ENCODE results near the gene WDFY4.

Gene WDFY4

DNA sequence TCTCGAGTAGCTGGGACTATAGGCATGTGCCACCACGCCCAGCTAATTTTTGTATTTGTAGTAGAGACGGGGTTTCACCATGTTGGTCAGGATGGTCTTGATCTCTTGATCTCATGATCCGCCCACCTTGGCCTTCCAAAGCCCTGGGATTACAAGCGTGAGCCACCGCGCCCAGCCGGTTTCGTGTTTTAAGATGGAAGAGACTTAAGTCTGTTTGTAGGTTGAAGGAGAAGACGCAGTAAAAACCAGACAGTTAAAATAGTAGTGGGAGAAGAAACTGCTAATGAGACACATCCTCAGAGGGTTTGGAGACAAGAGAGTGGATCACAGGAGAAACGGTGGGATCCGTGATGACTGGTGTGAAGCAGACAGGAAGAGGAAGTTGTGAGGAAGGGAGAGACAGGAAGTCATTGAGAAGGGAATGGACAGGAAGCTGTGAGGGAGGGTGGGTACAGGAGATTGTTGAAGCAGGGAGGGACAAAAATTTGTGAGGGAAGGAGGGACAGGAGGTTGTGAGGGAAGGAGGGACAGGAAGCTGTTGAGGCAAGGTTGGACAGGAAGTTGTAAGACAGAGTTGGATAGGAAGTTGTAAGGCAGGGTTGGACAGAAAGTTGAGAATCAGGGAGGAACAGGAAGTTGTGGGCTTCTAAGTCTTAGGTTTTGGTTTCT lies 115.5 kb downstream of the WDFY4 start:
- no peak for DNase-seq

- DNase-seq = no peak
Measured at GRCh38 chr10:48801001-48801421, 116.3 kb downstream of the WDFY4 start.

DNA sequence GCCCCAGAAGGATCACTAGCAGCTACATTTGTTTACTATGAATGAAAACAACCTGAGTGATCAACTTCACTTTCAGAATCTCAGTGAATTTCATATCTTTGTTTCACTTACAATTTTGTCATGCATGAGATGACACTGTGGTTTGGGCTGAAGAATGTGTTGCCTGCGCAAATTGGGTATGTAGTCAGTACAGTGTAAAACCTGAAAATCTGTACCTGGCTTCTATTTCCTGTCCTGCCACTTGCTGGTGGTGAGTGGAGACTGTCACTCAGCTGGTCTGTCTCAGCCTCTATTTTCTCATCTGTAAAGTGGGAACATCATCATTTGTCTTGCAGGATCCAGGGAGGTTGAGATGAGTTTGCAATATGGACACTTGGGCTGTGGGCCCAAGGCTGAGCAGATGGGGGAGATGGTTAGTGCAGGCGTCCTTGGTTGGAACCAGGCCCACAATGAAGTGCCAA lies 118.0 kb downstream of the WDFY4 start:
- no peak for DNase-seq

- DNase-seq = no peak
Measured at GRCh38 chr10:48803801-48804584, 119.3 kb downstream of the WDFY4 start.

DNA sequence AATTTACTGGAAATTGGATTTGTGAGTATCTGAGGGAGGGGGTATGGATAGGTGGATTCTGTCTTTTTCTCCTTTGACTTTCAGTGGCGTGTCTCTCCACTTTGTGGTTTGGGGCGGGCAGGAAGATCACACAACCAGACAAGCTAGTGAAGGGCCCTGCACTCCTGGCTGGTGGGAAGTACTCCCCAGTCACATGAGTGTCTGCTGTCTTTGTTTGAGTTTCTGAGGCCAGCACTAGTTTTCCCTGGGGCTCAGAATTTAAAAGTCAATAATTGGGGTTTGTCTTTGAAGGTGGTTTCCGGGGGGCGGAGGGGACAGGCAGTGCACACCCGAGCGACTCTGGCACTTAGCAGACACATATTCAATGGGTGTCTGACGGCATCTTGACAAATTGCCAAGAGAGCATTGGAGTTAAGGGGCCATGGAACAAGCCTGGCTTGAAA lies 120.1 kb downstream of the WDFY4 start:
- DNase-seq = no peak

- DNase-seq = no peak
Measured at GRCh38 chr10:48805411-48805810, 120.7 kb downstream of the WDFY4 start.

GRCh38 chr10:48805848-48806247 lies 121.2 kb downstream of the WDFY4 start:
- no peak for DNase-seq

- DNase-seq = no peak
Measured at GRCh38 chr10:48806342-48806741, 121.7 kb downstream of the WDFY4 start.

GRCh38 chr10:48807791-48808470 lies 123.3 kb downstream of the WDFY4 start:
- DNase-seq = no peak

DNA sequence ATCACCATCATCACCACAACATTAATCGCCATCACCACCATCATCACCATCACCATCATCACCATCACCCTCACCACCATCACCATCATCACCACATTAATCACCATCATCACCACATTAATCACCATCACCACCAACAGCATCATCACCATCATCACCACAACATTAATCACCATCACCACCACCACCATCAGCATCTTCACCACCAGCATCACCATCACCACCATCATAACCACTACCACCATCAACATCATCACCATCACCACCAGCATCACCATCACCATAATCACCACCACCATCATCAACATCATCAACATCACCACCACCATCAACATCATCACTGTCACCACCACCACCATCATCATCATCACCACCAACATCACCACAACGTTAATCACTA lies 124.6 kb downstream of the WDFY4 start:
- no peak for DNase-seq

- no peak for DNase-seq
Measured at GRCh38 chr10:48811461-48811860, 126.8 kb downstream of the WDFY4 start.

- DNase-seq = no peak
Measured at GRCh38 chr10:48811917-48812316, 127.2 kb downstream of the WDFY4 start.

- no peak for DNase-seq
Measured at GRCh38 chr10:48813291-48813690, 128.6 kb downstream of the WDFY4 start.

DNA sequence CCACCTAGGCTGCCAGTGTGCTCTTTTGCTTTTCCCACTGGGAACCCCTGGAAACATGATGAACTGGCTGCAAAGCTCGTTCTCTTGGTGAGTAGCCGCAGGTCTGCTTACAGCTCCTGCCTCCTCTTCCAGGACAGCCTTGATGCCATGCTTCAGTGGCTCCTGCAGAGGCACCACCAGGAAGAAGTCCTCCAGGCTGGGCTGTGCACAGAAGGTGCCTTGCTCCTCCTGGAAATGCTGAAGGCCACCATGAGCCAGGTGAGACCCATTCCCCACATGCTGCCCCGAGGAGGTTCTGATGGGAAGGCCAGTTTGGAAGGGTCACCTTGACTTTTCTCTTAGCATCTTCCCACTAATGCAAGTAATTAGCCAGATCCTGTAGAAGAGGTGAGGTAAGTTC lies 129.2 kb downstream of the WDFY4 start:
- DNase-seq = no peak

DNA sequence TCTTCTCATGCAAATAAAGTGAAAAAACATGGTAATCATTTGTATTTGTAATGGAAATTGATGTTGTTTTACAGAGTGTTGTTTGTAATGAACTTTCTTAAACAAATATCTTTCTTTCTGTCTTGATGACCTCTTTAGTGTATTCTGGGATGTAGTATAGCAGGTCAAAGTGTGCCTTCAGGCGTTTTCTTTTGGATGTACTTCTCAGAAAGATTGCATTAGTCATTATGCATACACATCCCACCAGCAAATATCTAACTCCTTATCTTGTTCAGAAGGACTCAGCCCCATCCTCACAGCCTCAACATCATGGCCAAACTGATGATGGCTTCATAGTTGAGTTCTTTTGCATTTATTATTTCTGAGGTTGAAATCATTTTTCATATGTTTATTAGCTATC lies 130.3 kb downstream of the WDFY4 start:
- DNase-seq = no peak

DNA sequence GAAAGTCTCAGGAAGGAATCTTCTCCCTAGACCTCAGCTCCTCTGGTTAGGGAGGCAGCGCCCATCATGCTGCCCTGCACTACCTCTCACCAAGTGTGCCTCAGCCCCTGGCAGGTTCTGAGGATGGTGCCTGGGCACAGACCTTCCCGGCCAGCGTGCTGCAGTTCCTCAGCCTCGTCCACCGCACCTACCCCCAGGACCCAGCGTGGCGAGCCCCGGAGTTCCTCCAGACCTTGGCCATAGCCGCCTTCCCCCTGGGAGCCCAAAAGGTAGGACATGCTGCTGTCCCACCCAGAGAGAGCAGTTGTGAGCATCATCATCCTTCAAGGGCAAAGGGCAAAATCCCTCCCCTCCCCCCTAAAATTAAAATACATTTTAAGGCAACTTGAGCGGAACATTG lies 132.5 kb downstream of the WDFY4 start:
- DNase-seq = no peak

DNA sequence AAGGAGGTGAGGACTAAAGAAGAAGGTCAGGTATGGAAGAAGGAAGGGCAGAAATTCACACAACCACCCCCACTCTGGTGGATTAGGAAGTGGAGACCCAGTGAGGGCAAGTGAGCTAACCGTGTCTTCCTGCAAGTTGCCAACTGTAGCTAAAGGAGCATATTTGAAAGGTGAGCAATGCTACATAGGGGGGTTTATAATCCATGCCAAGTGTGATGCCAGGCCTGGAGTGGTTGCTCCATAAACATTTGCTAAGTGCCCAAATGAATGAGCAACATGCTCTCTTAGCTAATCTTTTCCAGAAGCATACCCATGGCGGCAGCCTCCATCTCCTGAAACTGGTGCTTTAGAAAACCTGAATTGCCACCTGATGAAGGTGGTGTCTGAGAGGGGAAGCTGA lies 133.4 kb downstream of the WDFY4 start:
- DNase-seq = no peak

GRCh38 chr10:48818861-48819520 lies 134.3 kb downstream of the WDFY4 start:
- no peak for DNase-seq

DNA sequence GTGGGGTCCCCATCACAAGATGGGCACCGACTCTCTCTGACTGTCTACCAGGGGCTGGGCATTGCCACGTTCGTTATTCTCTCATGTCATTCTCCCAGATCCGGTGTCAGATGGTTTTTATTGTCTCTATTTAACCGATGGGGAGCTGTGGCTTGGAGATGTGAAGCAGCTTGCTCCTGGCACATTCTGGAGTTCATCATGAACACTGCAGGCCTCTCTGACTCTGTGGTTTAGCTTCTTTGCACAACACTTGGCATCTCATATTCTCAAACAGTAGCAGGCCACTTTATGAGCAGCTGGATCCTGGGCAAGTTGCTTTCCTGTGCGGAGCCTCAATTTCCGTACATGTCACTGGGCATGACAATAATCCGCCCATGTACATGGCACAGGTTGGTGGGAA lies 135.1 kb downstream of the WDFY4 start:
- DNase-seq = no peak

DNA sequence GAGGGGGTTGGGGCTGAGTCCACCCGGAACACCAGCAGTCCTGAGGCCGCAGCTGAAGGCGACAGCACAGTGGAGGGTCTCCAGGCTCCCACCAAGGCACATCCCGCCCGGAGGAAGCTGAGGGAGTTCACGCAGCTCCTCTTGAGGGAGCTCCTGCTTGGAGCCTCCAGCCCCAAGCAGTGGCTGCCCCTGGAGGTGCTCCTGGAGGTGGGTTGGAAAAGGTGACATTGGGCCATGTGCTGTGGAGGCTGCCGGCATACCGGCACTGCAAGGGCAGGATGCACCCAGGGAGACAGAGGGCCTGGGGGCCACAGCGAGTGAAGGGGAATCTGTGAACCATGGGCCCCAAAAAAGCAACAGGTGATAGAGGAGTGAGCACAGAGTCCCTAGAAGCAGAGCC lies 135.6 kb downstream of the WDFY4 start:
- DNase-seq = no peak

GRCh38 chr10:48820699-48821098 lies 136.0 kb downstream of the WDFY4 start:
- DNase-seq = no peak

DNA sequence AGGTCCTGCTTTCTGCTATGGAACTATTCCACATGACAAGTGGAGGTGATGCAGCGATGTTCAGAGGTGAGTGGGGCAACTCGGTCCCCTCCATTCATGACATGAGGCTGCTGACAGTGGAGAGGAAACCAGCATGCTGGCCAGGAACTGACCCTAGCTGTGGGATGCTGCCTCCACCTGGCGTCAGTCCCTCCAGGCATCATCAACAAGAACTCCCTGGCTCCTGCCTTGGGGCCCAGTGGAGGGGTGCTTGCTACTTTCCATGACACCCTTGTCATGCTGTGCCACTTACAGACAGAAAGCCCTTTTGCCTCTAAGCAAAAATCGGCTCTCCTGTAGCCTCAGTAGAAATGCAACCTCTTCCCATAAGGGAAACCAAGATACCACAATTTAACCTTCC lies 136.4 kb downstream of the WDFY4 start:
- no peak for DNase-seq

GRCh38 chr10:48821692-48822091 lies 137.0 kb downstream of the WDFY4 start:
- DNase-seq = no peak
